Stimulated activated CD4-positive, alpha-beta T cell treated with anti-CD3 and anti-CD28 coated beads, Interleukin-1b, Interleukin-23, amount 100 ng/mL, for 48 hours (primary cell): ENCODE results near the gene MCM5.
"Not testable (repeated sequence)": the region's sequence is repeated elsewhere in the genome, so short reads cannot be mapped to it uniquely, and the experiment has no call there.

Experiments
- DNase-seq: peaks from one replicate; pipeline ENCODE4 v3.0.0-alpha.2; 2020

Gene MCM5

DNA sequence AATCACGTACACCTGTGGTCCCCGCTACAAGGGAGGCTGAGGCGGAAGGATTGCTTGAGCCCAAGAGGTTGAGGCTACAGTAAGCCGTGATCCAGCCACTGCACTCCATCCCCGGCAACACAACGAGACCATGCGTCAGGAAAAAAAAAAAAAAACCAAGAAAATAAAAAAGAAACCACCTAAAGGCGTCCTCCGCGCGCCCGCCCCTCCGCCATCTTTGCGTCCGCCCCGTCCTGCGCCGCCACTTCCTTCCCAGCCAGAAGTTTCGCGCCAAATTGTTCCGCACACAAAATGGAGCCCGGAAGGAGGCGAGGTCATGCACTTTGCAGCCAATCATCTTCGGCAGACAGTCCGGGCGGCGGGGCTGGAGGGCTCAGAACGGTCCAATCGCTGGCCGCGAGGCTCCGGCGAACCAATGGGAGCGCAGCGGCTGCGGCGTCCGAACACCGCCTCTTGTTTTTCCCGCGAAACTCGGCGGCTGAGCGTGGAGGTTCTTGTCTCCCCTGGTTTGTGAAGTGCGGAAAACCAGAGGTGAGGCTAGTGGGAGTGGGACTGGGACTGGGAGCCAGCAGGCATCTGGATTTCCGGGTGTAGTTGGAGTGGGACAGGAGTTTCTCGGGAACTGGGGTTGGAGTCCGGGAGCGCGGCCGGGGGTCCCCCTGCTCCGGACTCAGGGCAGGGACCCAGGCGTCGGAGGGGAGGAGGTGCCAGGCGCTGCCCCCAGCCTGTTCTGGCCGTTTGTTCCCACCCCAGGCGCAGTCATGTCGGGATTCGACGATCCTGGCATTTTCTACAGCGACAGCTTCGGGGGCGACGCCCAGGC is at the start of gene MCM5:
MCM5 (plus strand) TSS at position 463 of the 823 bp plus-strand sequence; CDS start at position 762, 299 bp downstream.
- DNase-seq = peak; percentile 98

DNA sequence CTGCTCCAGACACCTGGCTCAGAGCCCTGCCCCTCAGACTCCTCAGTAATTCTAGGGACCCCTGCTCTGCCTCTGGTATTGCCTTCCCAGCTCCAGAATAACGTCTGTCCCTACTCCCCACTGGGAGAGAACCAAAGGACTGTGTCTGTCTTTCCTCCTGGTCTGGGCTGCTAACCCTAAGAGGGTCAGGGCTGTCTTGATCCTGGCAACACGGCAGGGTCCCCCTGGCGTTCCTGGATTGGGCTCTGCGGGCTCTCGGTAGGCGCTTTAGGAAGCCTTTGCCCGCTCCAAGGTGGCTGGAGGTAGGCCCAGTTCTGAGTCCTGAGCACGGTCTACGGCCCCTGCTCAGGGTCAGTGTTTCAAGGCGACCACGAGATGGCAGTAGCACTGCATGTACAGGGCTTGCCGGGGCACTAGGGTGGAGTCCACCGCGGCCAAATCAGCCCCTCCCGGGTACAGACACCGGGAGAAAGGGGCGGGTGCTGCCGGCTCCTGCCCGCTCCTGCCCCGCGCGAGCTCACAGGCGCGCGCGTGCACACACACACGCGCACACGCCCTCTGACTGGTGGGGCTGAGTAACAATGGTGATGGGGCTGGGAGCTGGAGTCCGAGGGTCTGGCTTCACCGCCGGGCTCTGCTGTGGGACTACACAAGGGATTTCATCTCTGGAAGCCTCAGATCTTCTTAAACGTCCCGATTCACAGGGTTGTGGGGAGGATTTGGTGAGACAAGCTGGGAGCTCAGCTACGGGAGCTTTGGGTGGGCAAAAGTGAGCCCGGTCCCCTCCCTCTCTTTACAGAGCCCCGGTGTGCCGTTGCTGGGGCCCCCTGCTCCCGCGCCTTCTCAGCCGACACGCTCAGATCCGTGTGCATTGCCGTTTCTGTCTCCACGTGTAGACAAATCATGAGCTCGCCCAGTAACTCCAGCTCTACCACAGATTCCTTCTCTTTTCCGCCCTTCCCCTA is 49.1 kb upstream of the MCM5 start:
- DNase-seq = peak; percentile 88

DNA sequence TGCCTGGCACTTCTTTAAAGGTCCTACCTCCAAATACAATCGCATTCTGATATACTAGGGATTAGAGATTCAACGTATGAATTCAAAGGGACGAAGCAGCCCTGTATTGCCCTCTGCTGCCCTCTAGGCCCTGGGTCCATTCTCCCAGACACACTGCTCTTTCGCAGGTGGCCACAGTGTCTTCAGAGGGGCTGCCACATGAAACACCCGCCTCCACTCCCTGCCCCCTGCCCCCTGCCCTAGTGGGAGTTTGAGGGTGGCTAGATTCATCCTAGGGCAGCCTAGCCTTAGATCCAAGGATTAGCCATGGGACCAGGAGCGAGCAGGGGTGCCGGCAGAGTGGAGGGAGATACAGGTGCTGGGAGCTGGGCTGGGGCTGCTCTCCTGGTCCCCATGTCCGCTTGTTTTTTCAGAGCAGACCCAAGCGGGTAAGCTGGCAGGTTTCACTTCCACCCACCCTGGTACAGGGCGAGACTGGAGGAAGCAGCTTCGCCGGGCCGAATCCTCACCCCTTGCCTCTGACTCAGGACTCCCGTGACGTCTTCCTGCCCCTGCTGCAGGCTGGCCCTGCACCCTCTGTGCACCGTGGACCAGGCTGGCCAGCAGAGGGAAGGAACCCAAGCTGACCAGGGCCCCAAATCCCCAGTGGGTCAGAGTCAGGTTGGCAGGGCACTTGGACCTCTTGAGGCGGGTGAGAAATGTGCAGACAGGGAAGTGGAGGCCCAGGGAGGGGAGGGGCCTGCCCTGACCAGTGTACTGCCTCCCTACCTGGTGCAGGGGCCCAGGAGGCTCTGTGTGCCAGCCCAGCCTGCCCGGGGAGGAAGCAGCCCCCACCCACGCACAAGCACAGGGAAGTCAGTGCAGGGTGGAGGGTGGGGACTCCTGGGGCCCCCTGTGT is 47.5 kb upstream of the MCM5 start:
- peak; percentile 60 for DNase-seq

DNA sequence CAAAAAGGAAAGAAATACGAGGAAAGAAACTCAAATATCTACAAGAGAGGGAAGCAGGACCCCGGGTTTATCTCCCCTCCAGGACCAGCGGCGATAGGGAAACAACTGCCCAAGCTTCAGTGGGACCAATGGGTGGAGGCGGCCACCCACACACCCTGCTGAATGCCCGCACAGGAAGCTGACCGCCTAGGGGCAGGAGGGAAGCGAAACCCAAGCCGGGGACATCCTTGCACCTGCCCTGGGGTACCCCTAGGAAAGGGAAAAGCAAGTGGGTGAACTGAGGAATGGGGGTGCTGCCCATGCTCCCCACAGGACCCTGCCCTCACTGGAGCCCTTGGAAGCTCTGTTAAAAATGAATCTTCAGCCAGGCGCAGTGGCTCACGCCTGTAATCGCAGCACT is 46.6 kb upstream of the MCM5 start:
- no peak for DNase-seq

DNA sequence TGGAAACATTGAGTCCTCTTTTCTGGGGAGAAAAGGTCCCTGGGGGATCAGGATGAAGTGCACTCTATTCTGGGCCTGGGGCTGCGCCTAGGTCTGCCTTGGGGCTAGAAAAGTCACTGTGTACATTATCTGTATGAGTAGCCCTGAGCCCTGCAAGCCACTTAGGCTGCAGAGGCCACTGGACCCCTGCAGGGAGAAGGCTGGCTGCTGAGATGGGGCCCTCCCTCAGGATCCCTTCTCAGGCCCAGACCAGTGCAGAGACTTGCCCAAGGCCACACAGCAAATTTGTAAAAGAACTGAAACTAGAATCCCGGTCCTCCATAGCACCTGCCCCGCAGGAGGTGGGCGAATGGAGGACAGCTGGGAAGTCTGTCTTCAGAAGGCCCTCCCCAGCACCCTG is 45.9 kb upstream of the MCM5 start:
- DNase-seq = no peak

DNA sequence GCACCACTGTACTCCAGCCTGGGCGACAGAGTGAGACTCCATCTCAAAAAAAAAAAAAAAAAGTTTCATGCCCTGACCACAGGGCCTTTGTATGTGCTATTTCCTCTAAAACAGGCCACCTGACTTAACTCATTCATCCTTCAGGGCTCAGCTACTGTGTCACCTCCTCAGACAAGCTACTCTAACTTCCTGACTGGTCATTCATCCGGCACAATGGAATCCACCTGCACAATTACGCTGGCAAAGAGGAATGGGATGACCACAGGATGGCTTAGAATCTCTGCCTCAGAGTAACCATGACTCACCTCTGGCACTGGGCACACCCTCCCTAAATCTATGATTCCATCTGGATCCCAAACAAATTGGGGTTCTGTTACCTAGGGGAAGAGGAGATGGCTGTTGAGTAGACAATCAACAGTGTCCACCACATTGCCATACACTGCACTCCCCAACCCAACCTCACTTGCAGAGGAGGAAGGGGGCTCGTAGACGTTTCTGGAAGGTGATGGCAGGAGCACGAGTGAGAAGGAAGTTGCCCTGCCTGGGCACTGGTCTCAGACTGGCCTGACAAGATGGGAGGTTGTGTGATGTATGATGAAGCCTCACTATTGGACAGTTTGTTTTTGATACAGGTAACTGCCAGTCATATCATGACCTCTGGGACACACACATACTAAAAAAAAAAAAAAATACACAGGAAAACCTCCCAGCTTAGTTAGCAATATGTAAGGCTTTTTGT is 41.9 kb upstream of the MCM5 start:
- DNase-seq = no peak

DNA sequence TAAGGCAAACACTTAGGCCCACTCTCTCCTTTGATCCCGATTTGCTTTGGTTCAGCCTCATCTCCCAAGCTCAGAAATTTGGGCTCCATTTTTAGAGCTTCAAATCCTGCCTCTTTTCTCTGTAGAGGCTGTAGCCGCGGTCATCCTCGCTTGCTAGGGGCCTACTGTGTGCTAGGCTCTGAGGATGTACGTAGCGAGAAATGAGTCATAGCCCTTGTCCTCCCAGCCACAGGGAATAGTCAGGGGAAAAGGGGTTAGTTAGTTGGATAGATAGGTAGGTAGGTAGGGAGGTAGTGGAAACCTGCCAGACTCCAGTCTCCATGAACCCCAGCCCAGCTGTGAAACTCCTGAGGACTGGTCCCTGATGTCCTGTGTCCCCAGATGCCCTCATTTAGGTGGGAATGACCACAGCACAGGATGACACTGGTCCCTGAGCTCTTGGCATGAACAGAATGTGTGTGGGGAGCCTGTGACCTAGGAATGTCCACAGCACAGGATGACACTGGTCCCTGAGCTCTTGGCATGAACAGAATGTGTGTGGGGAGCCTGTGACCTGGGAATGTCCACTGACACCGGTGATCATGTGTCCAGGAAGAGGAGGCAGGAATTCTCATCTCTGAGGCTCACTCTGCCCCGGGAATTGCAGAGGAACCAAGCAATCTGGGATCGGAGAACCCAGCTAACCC is 40.4 kb upstream of the MCM5 start:
- no peak for DNase-seq

DNA sequence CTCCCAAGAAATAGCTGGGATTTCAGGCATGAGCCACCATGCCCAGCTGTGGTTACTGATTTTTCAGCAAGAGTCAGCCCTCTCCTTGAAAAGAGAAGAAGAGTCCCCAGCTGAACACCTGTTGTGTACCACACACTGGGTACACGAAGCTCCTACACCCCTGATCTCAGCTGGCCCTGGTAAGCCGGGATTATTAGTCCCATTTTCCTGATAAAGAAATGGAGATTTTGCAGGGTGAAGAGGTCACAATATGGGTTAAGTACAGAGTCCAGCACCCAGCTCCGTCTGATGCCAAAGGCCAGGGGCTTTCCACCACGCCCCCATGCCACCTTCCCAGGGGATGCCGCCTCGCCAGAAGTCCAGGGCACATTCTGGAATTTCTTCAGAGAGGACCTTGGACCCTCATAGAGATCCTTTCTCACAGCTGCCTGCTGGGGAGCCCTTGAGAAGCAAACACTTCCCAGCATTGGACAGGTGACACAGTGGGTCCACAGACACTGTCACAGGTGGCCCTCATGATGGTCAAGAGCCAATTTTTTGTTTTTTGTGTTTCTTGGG is 38.9 kb upstream of the MCM5 start:
- DNase-seq = no peak

DNA sequence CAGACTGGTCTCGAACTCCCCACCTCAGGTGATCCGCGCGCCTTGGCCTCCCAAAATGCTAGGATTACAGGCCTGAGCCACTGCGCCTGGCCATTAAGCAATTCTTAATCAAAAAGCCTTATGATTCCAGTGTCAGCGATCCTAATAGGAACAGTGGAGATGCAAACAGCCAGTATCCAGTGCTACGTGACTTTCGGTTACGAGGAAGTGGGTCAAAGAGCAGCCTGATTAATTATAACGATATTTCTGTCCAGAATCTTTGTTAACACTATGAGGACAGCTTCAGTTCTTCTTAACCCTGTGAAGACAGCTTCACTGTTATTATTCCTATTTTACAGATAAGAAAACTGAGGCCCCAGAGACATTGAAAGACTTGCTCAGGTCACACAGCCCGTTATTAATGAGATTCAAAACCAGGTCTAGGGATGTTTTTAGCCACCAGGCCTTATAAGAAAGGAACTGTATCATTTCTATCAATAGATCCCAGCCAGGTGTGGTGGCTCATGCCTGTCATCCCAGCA is 36.3 kb upstream of the MCM5 start:
- no peak for DNase-seq

DNA sequence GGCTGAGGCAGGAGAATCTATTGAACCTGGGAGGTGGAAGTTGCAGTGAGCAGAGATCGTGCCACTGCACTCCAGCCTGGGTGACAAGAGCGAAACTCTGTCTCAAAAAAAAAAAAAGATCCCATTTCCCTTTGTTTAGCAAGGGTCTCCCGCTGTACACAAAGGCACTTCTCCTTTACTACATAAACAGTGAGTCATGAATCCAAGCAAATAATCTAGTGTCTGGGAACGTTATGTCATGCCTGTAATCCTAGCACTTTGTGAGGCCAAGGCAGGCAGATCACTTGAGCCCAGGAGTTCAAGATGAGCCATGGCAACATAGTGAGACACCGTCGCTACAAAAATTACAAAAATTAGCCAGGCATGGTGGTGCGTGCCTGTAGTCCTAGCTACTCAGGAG is 35.7 kb upstream of the MCM5 start:
- DNase-seq = not testable (repeated sequence)

DNA sequence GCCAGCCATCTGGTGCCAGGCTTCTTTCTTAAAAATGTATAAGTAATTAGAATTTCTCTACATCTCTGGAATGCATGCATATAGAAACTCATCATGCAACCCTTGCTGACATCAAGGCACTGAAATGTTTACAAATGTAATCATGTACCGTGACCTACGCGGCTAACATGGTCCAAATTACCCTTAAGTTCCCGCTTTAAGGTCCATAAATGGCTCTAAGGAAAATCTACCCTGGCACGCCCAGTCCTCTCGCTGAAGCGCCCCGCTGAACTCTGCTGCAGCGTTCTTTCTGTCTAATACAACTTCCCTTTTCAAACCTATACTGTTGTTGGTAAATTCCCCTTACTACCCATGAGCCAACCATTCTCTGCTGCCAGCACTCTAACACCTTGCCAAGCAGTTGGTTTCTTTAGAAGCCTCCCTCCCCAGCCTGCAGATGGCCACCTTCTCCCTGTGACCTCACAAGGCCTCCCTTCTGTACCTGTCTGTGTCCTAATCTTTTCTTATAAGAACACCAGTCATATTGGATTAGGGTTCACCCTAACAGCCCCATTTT is 32.5 kb upstream of the MCM5 start:
- no peak for DNase-seq

DNA sequence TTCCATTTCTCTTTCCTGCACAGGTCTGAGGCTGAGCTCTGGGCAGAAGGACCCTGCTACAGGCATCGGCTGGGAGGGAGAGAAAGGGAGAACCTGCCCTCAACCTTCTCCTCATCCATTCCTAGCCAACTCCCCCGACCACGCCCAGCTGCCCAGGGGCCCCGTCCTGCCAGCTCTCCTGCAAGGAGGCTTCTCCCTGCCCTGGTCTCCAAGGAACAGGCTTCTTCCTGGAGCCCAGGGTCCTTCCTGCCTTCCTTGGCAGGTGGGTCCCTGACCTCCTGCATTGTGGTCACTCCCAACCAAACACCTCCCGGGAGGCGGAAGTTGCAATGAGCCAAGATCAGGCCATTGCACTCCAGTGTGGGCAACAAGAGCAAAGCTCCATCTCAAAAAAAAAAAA is 31.6 kb upstream of the MCM5 start:
- no peak for DNase-seq

DNA sequence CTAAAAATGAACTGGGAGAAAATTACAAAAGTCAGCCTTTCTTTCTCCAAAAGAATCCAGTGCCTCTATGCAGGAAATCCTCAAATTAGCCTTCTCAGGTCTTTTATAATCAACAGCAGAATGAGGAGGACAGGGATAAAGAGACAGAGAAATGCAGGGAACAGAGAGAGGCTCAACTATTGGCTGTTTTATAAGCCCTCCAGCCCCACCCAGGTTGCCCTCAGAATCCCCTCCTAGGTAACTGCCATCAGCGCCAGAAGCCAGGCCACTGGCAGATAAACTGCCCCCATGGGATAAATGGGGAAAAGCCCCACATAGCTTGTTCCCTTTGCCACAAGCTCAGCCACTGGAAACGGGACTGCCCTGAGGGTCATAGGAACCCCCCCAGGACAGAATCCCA is 29.9 kb upstream of the MCM5 start:
- DNase-seq = no peak

DNA sequence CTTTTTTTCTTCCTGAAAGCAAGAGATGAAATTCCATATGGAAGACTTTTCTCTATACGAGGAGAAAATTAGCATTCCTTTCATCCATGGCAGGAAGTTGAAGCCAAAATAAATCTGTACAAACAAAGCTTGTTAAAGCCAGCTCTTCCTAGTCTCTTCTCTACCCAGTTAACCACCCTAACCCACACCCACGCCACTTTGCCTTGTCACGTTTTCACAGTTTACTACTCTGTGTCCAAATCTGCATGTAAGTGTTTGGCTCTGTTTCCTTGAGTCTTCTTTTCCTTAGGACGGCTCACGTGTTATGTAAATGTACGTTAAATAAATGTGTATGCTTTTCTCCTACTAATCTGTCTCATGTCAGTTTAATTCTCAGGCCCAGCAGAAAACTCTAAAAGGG is 26.2 kb upstream of the MCM5 start:
- DNase-seq = no peak

DNA sequence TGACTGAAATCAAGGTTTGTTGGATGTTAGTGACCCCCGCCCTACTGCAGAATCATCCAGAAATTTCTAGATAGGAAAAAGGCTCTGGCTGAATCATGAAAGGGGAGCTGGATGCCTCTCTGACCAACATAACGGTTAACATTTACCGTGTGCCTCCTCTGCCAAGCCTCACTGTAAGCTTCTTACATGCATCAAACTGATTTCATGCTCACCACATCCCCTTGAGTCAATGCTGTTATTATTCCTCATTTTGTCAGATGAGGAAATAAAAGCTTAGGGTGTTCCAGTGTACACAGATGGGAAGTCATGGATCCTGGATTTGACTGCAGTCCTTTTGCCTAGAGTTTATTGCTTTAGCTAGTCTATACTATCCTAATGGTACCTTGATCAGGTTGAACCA is 24.9 kb upstream of the MCM5 start:
- no peak for DNase-seq

DNA sequence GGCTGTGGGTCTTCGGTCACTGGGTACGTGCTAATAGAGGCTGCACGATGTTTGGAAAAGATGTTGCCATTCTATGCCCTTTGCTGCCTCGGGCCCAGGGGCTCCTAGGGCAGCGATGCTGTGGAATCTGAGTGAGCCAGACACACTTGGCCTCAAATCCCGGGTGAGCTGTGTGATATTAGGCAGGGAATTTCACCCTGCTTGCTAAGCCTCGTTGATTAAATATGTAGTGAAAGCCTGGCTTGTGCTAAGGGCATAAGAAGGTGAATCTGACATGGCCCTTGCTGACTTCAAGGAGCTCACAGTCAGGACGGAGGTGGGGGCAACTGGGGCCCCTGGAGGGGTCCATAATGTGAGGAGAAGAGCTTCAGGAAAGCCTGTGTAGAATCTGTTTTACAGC is 24.4 kb upstream of the MCM5 start:
- no peak for DNase-seq

DNA sequence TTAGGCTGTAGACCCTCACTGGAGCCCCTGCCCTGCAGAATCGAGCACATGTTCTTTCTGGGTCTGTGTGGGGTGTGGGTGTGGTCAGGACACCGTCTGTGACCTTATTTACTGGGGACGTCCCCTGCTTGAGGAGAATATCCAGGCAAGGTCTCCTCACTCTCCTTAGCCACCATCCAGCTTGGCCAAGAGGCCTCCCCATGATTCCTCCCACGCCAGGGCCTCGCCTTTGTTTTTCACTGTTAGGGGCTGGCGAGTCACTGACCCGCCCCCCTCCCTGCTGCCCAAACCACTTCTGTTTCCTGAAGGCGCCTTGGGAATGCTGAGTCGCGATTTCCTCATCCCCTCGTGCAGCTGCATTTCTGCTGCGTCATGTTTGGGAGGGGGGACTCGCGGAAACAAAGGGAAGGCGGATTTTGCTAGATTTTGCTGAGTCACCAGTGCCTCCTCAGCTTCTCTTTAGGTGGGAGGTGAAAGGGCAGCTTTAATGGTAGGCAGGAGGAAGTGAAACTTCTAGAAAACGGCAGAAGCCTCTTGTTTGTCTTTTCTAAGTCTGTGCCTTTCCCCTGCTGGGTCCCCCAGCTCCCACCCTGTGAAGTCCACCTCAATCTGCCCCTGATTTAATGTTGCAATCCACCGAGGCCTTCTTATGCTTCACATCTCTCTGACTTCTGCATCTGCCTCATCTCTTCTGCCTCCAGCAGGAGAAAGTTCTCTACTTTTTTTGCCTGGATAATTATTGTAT is 23.0 kb upstream of the MCM5 start:
- peak; percentile 34 for DNase-seq

DNA sequence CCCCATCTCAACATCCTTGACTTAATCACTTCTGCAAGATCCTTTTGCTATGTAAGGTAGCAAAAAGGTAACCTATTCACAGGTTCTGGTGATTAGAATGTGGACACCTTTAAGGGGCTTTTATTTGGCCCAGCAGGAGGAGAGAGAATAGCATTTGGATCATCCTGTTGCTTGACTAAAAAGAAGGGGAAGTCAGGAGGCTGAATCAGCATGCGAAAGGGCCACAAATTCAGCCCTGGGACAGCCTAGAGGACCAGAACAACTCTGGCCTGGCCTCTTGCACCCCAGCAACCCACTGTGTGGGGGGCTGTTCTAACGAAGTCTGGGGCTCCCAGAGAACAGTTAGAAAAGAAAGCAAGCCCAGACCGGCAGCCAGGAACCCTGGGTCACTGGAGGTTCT is 22.2 kb upstream of the MCM5 start:
- no peak for DNase-seq

DNA sequence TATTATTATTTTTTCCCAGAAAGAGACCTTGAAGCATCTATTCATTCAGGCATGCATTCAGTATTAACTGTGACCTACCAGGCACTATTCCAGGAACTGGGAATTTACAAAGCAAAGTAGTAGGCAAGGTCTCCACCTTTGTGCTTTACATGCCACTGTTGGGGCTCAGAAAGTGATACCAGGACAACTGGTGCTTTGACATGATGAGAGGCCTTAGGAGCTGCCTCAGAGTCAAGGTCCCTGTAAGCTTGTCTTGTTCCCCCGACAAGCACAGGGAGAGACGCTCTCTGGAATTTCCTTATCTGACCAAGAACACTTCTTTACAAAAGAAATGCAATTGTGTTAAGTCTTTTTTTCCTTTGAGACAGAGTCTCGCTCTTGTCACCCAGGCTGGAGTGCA is 21.3 kb upstream of the MCM5 start:
- DNase-seq = no peak
